Measurements from ENCODE around the gene ZMIZ1. TPM values are rescaled to one million over a fixed set of nuclear protein-coding genes. Genes with fewer than 3 reads are reported as not detected.

ZMIZ1 gene
- total RNA-seq, 1 experiment from 2014 or later, result 34.2 TPM

DNA sequence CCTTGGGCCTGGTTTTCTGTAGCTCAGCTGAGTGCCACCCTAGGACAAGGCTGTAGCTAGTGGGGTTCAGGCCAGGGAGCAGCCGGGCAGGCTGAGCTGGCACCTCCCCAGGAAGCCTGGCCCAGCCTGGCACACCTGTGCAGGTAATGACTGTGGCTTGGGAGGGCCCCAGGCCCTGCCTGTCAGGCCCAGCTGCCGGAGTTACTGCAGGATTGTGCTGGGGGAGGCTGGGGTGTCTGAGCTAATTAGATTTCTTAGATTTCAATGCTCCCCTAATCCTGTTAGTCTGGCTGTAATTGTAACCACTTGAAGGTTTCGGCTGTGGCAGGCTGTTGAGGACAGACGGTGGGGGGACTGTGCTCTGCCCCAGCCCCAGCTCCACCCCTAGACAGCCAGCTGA, 6.0 kb downstream of the ZMIZ1 start:
- ATAC-seq (no peak), DNase-seq (ENCODE audit: low read depth, low spot score) (no peak)
- no TSS peak for BruUV-seq (replicated peaks)
- CTCF ChIA-PET, result no interaction called here
- H3K9me3 ChIP-seq (ENCODE audit: control insufficient read depth, insufficient read depth, low read depth, low read length), result no peaks in the 10 kb centered on the region
- in situ Hi-C loops (cut with HindIII; ENCODE audit: low pct_unique_long_range_greater_than_20kb, low sequenced_read_pairs) (no loop called here), intact Hi-C loops (cut with micrococcal nuclease; ENCODE audit: unreplicated experiment) (no loop called here)
- no peaks in the 10 kb centered on the region for H3K27me3 ChIP-seq (ENCODE audit: control insufficient read depth, insufficient read depth, low read length)
- POLR2A ChIA-PET, result interaction anchor here (0.5 kb wide), 1 partner anchor 30 kb away, joined by 5 read pairs; no protein-coding TSS in a partner anchor
- H3K4me3 ChIP-seq (ENCODE audit: low read depth in 2 of 2, low read length in 2 of 2), result no peak overlapping the region
- H3K27ac ChIP-seq (ENCODE audit: low read length), result peak overlapping the region; percentile 20; the same call in 1 of the 2 replicates
- H3K4me1 ChIP-seq (ENCODE audit: control insufficient read depth, insufficient read depth, low read length), result peaks cover 84% of the 10 kb centered on the region
- TF ChIP-seq SIN3A (IDR thresholded peaks at IDR 0.05; ENCODE audit: borderline replicate concordance, insufficient read depth, low read depth, low read length), result no peak
- TF ChIP-seq, protein P1, sequence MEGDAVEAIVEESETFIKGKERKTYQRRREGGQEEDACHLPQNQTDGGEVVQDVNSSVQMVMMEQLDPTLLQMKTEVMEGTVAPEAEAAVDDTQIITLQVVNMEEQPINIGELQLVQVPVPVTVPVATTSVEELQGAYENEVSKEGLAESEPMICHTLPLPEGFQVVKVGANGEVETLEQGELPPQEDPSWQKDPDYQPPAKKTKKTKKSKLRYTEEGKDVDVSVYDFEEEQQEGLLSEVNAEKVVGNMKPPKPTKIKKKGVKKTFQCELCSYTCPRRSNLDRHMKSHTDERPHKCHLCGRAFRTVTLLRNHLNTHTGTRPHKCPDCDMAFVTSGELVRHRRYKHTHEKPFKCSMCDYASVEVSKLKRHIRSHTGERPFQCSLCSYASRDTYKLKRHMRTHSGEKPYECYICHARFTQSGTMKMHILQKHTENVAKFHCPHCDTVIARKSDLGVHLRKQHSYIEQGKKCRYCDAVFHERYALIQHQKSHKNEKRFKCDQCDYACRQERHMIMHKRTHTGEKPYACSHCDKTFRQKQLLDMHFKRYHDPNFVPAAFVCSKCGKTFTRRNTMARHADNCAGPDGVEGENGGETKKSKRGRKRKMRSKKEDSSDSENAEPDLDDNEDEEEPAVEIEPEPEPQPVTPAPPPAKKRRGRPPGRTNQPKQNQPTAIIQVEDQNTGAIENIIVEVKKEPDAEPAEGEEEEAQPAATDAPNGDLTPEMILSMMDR (IDR thresholded peaks at IDR 0.05), result no peak
- no peak for TF ChIP-seq REST (IDR thresholded peaks at IDR 0.05; ENCODE audit: insufficient read depth in 1 of 2, low read depth in 2 of 2, low read length in 1 of 2)
- no peak for TF ChIP-seq TCF7L2 (IDR thresholded peaks at IDR 0.05; ENCODE audit: low read depth, low read length)
- no peak for TF ChIP-seq POLR2AphosphoS5 (IDR thresholded peaks at IDR 0.05; ENCODE audit: low read depth, low read length)
- no peaks in the 10 kb centered on the region for H3K36me3 ChIP-seq (ENCODE audit: control insufficient read depth, insufficient read depth, low read length)

- no peak for DNase-seq (ENCODE audit: low read depth, low spot score)
- in situ Hi-C loops (cut with HindIII; ENCODE audit: low pct_unique_long_range_greater_than_20kb, low sequenced_read_pairs) (no loop called here), intact Hi-C loops (cut with micrococcal nuclease; ENCODE audit: unreplicated experiment) (no loop called here)
- Histone ChIP-seq H3K27ac (ENCODE audit: low read length) (peak overlapping the region; percentile 15; the same call in 1 of the 2 replicates), H3K9me3 (ENCODE audit: control insufficient read depth, insufficient read depth, low read depth, low read length) (no peaks in the 10 kb centered on the region), H3K36me3 (ENCODE audit: control insufficient read depth, insufficient read depth, low read length) (no peaks in the 10 kb centered on the region), H3K4me3 (ENCODE audit: low read depth in 2 of 2, low read length in 2 of 2) (no peak overlapping the region), H3K27me3 (ENCODE audit: control insufficient read depth, insufficient read depth, low read length) (no peaks in the 10 kb centered on the region), H3K4me1 (ENCODE audit: control insufficient read depth, insufficient read depth, low read length) (peaks cover 90% of the 10 kb centered on the region)
- no TSS peak for BruUV-seq (replicated peaks)
- ChIA-PET CTCF (no interaction called here), POLR2A (interaction anchor here (0.5 kb wide), 1 partner anchor 29 kb away, joined by 5 read pairs; no protein-coding TSS in a partner anchor)
- ATAC-seq, result no peak
- no peak for TF ChIP-seq REST (IDR thresholded peaks at IDR 0.05; ENCODE audit: insufficient read depth in 1 of 2, low read depth in 2 of 2, low read length in 1 of 2)
- no peak for TF ChIP-seq SIN3A (IDR thresholded peaks at IDR 0.05; ENCODE audit: borderline replicate concordance, insufficient read depth, low read depth, low read length)
- TF ChIP-seq, protein P1 (IDR thresholded peaks at IDR 0.05), result no peak
- no peak for TF ChIP-seq POLR2AphosphoS5 (IDR thresholded peaks at IDR 0.05; ENCODE audit: low read depth, low read length)
- no peak for TF ChIP-seq TCF7L2 (IDR thresholded peaks at IDR 0.05; ENCODE audit: low read depth, low read length)
Observed at GRCh38 chr10:79075418-79075817, 6.7 kb downstream of the ZMIZ1 start.
